Sigmoid colon (tissue), 4 donors: Measurements from ENCODE around the gene PARP8.

Experiments
- CTCF ChIP-seq, 4 experiments: fragments of 450-650 bp in 3 of 4; fragments of 200-600 bp in 1 of 4; IDR thresholded peaks; one replicate each; pipeline ENCODE4 v1.5.1; 2016 to 2019; ENCODE audit warnings: antibody characterized with exemption in 4 of 4, mild to moderate bottlenecking in 3 of 4, moderate library complexity in 2 of 4
- EP300 ChIP-seq, 4 donors: sonication (generic); formaldehyde crosslinking; IDR thresholded peaks; one replicate each; pipeline ENCODE4 v1.6.1; 2017; ENCODE audit warnings: antibody characterized with exemption in 4 of 4
- POLR2A ChIP-seq, 2 donors: fragments of 450-650 bp; IDR thresholded peaks; one replicate each; pipeline ENCODE4 v1.6.1; 2016; ENCODE audit warnings: antibody characterized with exemption in 2 of 2, mild to moderate bottlenecking in 2 of 2, moderate library complexity in 2 of 2
- POLR2AphosphoS5 ChIP-seq, 4 donors: sonication (generic); formaldehyde crosslinking; IDR thresholded peaks; one replicate each; pipeline ENCODE4 v1.6.1; 2017; ENCODE audit warnings: antibody characterized with exemption in 4 of 4

- TF ChIP-seq POLR2A (IDR thresholded peaks at IDR 0.05) (no peak), CTCF (IDR thresholded peaks at IDR 0.05) (no peak), POLR2AphosphoS5 (IDR thresholded peaks at IDR 0.05) (no peak), EP300 (IDR thresholded peaks at IDR 0.05) (no peak)
These were observed 131.6 kb downstream of the PARP8 start for GRCh38 chr5:50798002-50798401.
